ENCODE results near the gene SRPK2.

GRCh38 chr7:105316578-105317344 lies 72.0 kb downstream of the SRPK2 start:
- no peak for TF ChIP-seq POLR2AphosphoS5 (IDR thresholded peaks at IDR 0.05; ENCODE audit: insufficient read depth in 1 of 2, low read depth in 1 of 2)
- TF ChIP-seq, protein P1, sequence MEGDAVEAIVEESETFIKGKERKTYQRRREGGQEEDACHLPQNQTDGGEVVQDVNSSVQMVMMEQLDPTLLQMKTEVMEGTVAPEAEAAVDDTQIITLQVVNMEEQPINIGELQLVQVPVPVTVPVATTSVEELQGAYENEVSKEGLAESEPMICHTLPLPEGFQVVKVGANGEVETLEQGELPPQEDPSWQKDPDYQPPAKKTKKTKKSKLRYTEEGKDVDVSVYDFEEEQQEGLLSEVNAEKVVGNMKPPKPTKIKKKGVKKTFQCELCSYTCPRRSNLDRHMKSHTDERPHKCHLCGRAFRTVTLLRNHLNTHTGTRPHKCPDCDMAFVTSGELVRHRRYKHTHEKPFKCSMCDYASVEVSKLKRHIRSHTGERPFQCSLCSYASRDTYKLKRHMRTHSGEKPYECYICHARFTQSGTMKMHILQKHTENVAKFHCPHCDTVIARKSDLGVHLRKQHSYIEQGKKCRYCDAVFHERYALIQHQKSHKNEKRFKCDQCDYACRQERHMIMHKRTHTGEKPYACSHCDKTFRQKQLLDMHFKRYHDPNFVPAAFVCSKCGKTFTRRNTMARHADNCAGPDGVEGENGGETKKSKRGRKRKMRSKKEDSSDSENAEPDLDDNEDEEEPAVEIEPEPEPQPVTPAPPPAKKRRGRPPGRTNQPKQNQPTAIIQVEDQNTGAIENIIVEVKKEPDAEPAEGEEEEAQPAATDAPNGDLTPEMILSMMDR (IDR thresholded peaks at IDR 0.05) = no peak
